A549 treated with CpdA at 1 μM for 4 hours (cell line): ENCODE data around the gene PAQR7. TPM values are rescaled to one million over a fixed set of nuclear protein-coding genes. Genes with fewer than 3 reads are reported as not detected.

Source experiments
- total RNA-seq: library from RNA; stranded (reverse); fragments of 200-300 nt; extraction: Qiagen RNA extraction; gene quantifications from 5 replicates; pipeline ENCODE4 v1.2.3, GENCODE V29; 2022; ENCODE audit warnings: low read depth

PAQR7 gene
- total RNA-seq, result 2.6 to 4.0 TPM (median 3.3 TPM) in 5 replicates

GRCh38 chr1:25875154-25875855 is at the start of gene PAQR7:
PAQR7 (minus strand) TSS chr1:25875708; CDS start chr1:25863839, 11,869 bp downstream.

GRCh38 chr1:25905680-25906643 is 30.5 kb upstream of the PAQR7 start, which contains the start of gene STMN1:
STMN1 (minus strand) TSS chr1:25906419; CDS start chr1:25904676, 1,743 bp downstream.

GRCh38 chr1:25858906-25859789 is 16.4 kb downstream of the PAQR7 start, which contains the start of gene AUNIP:
AUNIP (minus strand) TSS chr1:25859457; CDS start chr1:25859357, 100 bp downstream.

GRCh38 chr1:25819491-25820246 is 55.8 kb downstream of the PAQR7 start, which contains the start of gene MTFR1L:
MTFR1L (plus strand) TSS chr1:25819954; CDS start chr1:25823105, 3,151 bp downstream.

Other genes with a start within 250 kb of the PAQR7 start
- 52.5 to 65.0 TPM (median 56.7 TPM) in 5 replicates for gene SELENON, start 75.5 kb downstream of the PAQR7 start, total RNA-seq
- 21.7 to 26.1 TPM (median 23.9 TPM) in 5 replicates for gene MTFR1L, start 55.8 kb downstream of the PAQR7 start, total RNA-seq
- gene AUNIP, start 16.3 kb downstream of the PAQR7 start, total RNA-seq, result 5.4 to 6.2 TPM (median 6.1 TPM) in 5 replicates
- 183 to 215 TPM (median 203 TPM) in 5 replicates for gene STMN1, start 30.7 kb upstream of the PAQR7 start, total RNA-seq
- gene PAFAH2, start 122.4 kb upstream of the PAQR7 start, total RNA-seq, result 6.9 to 9.1 TPM (median 7.8 TPM) in 5 replicates
- not detected in 5 replicates for gene EXTL1, start 146.1 kb upstream of the PAQR7 start, total RNA-seq
- 0.03 to 0.17 TPM (median 0.04 TPM) in 4 of 5 replicates, not detected in the other for gene SLC30A2, start 170.4 kb upstream of the PAQR7 start, total RNA-seq
- gene TRIM63, start 191.9 kb upstream of the PAQR7 start, total RNA-seq, result 0.03 TPM in 1 of 5 replicates, not detected in the others
- gene PDIK1L, start 236.1 kb upstream of the PAQR7 start, total RNA-seq, result 1.7 to 2.6 TPM (median 1.7 TPM) in 5 replicates